Measurements from ENCODE around the gene CMTM6. TPM values are rescaled to one million over a fixed set of nuclear protein-coding genes. Genes with fewer than 3 reads are reported as not detected.

CMTM6 gene
- total RNA-seq, 1 donor from 2014 or later: 17.5 TPM

DNA sequence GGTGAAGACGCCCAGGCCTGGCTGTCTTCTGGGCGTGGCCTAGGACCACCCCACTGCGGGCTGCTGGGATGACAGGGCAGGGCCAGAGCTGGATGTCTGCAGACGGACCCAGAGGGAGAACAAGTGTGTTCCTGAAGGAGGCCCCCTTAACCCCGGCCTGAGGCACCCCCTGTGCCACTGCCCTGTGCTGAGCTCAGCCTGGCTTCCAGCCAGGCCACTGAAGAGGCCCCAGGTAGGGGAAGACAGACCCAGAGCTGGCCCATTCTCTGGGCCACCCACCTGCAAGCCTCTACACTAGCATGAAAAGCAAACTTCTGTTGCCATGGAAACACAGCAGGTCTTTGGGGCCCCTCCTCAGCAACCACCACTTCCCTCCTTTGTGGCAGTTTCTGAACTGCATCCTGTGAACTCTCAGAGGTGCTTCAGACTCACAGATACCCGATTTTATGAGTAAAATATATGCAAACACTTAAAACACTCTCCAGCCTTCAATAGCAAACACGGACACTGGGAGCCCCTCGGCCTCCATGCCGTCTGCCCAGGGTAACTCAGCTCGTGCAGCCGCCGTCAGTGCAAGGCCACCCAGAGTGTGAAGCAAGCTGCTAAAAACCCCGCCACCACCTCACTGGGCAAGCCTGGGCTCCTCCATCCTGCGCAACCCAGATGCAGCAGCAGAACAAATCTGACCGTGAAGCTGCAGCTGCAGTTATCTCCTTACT is 42.5 kb downstream of the CMTM6 start:
- Mint-ChIP-seq H3K27ac (ENCODE audit: unreplicated experiment) (peak overlapping the region; percentile 49), H3K27me3 (ENCODE audit: unreplicated experiment) (peaks cover 5% of the 10 kb centered on the region), H3K36me3 (ENCODE audit: unreplicated experiment) (peaks cover under 1% of the 10 kb centered on the region), H3K9me3 (ENCODE audit: unreplicated experiment) (peaks cover 10% of the 10 kb centered on the region), H3K4me1 (ENCODE audit: low read depth, unreplicated experiment) (peaks cover 32% of the 10 kb centered on the region), H3K4me3 (ENCODE audit: unreplicated experiment) (no peak overlapping the region)
- DNase-seq: peak; percentile 42
- TF ChIP-seq, protein P1, sequence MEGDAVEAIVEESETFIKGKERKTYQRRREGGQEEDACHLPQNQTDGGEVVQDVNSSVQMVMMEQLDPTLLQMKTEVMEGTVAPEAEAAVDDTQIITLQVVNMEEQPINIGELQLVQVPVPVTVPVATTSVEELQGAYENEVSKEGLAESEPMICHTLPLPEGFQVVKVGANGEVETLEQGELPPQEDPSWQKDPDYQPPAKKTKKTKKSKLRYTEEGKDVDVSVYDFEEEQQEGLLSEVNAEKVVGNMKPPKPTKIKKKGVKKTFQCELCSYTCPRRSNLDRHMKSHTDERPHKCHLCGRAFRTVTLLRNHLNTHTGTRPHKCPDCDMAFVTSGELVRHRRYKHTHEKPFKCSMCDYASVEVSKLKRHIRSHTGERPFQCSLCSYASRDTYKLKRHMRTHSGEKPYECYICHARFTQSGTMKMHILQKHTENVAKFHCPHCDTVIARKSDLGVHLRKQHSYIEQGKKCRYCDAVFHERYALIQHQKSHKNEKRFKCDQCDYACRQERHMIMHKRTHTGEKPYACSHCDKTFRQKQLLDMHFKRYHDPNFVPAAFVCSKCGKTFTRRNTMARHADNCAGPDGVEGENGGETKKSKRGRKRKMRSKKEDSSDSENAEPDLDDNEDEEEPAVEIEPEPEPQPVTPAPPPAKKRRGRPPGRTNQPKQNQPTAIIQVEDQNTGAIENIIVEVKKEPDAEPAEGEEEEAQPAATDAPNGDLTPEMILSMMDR (IDR thresholded peaks at IDR 0.05; ENCODE audit: partially characterized antibody, unreplicated experiment): no peak

DNA sequence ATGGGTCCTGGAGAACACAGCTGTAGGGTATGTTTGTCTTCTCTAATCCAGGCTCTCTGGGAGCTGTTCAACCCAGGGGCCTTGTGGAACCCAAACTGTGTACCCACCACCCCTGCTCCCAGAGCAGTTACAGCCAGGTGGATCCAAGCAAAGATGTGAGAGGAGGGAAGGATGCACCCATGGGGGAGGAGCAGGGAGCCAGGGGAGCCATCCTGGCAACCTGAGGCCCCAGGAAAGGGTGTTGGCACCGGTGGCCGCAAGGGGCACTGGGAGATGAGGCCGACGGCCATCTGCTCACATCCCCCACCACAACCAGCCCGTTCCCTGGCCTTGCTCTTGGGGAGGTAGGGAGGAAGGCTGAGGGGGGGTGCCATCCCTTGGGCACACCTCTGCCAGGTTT is 43.2 kb downstream of the CMTM6 start:
- Mint-ChIP-seq H3K9me3 (ENCODE audit: unreplicated experiment) (peaks cover 10% of the 10 kb centered on the region), H3K27ac (ENCODE audit: unreplicated experiment) (no peak overlapping the region), H3K36me3 (ENCODE audit: unreplicated experiment) (peaks cover 8% of the 10 kb centered on the region), H3K4me3 (ENCODE audit: unreplicated experiment) (no peak overlapping the region), H3K27me3 (ENCODE audit: unreplicated experiment) (peaks cover 5% of the 10 kb centered on the region), H3K4me1 (ENCODE audit: low read depth, unreplicated experiment) (peaks cover 36% of the 10 kb centered on the region)
- no peak for DNase-seq
- TF ChIP-seq, protein P1 (IDR thresholded peaks at IDR 0.05; ENCODE audit: partially characterized antibody, unreplicated experiment): no peak

DNA sequence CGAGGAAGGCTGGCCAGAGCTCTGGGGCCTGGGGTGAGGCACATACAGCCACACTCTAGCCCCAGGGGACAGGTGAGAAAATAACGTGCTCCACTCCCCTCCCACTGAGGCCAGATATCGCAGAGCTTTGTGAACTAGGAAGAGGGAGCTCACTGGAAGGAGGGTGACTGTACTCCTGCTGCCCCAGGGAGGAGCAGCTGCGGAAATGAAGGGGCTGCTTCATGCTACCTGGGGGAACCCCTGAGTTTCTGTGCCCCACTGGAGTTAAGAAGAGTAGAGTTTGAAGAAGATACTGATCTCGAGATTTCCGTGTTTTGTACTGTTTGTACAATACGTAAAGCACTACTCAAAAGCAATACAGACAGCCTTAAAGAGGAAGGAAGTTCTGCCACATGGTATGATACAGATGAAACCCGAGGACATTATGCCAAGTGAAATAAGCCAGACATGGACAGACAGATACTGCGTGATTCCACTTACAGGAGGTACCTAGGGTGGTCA is 44.6 kb downstream of the CMTM6 start:
- DNase-seq: no peak
- Mint-ChIP-seq H3K27me3 (ENCODE audit: unreplicated experiment) (peaks cover 5% of the 10 kb centered on the region), H3K36me3 (ENCODE audit: unreplicated experiment) (peaks cover 8% of the 10 kb centered on the region), H3K9me3 (ENCODE audit: unreplicated experiment) (peaks cover 10% of the 10 kb centered on the region), H3K4me3 (ENCODE audit: unreplicated experiment) (no peak overlapping the region), H3K27ac (ENCODE audit: unreplicated experiment) (peak overlapping the region; percentile 4), H3K4me1 (ENCODE audit: low read depth, unreplicated experiment) (peaks cover 42% of the 10 kb centered on the region)
- TF ChIP-seq, protein P1 (IDR thresholded peaks at IDR 0.05; ENCODE audit: partially characterized antibody, unreplicated experiment): no peak

DNA sequence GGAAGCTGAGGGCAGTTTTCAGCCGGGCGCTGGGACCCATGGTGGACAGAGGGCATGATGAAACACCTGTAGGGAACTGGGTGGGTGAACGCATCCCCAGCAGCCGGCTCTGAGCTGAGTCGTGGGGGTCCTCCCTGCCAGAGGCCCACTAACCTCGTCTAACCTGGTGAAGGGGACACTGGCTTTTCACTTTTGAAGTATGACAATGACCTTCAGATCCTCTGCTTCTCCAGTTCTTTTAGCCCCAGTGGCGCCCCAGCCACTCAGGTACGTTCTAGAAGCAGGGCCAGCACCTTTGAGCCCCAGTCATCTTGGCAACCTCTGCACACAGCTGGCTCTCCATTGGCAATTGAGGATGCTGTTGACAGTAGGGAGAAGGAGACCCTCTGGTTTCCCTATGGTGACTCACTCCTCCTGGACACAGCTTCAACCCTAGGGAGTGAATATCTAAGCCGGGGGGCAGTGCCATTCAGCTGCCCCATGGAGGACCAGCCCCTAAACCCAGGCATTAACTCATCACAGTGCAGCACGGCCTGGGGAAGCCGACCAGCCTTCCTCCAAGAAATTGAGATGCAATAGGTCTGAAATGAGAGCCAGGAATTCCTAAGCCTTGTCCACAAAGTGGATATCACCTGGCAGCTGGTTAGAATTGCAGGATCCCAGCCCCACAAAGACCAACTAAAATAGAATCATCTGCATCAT is 46.1 kb downstream of the CMTM6 start:
- H3K27me3 Mint-ChIP-seq (ENCODE audit: unreplicated experiment): peaks cover 5% of the 10 kb centered on the region
- DNase-seq: no peak
- H3K9me3 Mint-ChIP-seq (ENCODE audit: unreplicated experiment): peaks cover 10% of the 10 kb centered on the region
- TF ChIP-seq, protein P1 (IDR thresholded peaks at IDR 0.05; ENCODE audit: partially characterized antibody, unreplicated experiment): no peak
- no peak overlapping the region for H3K27ac Mint-ChIP-seq (ENCODE audit: unreplicated experiment)
- peaks cover 8% of the 10 kb centered on the region for H3K36me3 Mint-ChIP-seq (ENCODE audit: unreplicated experiment)
- H3K4me3 Mint-ChIP-seq (ENCODE audit: unreplicated experiment): no peak overlapping the region
- H3K4me1 Mint-ChIP-seq (ENCODE audit: low read depth, unreplicated experiment): peaks cover 42% of the 10 kb centered on the region

Measured in glutamatergic neuron (in vitro differentiated cells).